Smooth muscle cell (in vitro differentiated cells): ENCODE data around the gene SP3. TPM values are rescaled to one million over a fixed set of nuclear protein-coding genes. Genes with fewer than 3 reads are reported as not detected.

Experiments used
- DNase-seq: peaks from one replicate; lab custom pipeline; 2025; ENCODE audit not compliant: unreplicated experiment; lab: John Stamatoyannopoulos, UW
- H2AFZ ChIP-seq: fragments of 200-600 bp; sonication (generic); 2 replicates; pipeline ENCODE4 v1.6.0; 2016; ENCODE audit warnings: antibody characterized with exemption, low read depth, mild to moderate bottlenecking
- H3F3A ChIP-seq: fragments of 200-600 bp; sonication (generic); 2 replicates; pipeline ENCODE4 v1.6.0; 2017; ENCODE audit warnings: antibody characterized with exemption, low read depth
- H3K27ac ChIP-seq: fragments of 200-600 bp; sonication (generic); 2 replicates; pipeline ENCODE4 v1.5.1; 2016; ENCODE audit warnings: low read depth, mild to moderate bottlenecking
- H3K27me3 ChIP-seq: fragments of 200-600 bp; sonication (generic); 2 replicates; pipeline ENCODE4 v1.6.1; 2016; ENCODE audit warnings: low read depth, mild to moderate bottlenecking
- H3K36me3 ChIP-seq: fragments of 200-600 bp; sonication (generic); 2 replicates; pipeline ENCODE4 v1.5.1; 2016; ENCODE audit warnings: low read depth
- H3K4me1 ChIP-seq: fragments of 200-600 bp; sonication (generic); 2 replicates; pipeline ENCODE4 v1.5.1; 2016; ENCODE audit warnings: low read depth
- H3K4me2 ChIP-seq: fragments of 200-600 bp; sonication (generic); 2 replicates; pipeline ENCODE4 v1.6.0; 2016; ENCODE audit warnings: mild to moderate bottlenecking
- H3K4me3 ChIP-seq: fragments of 200-600 bp; sonication (generic); 2 replicates; pipeline ENCODE4 v1.5.1; 2016; ENCODE audit warnings: mild to moderate bottlenecking
- H3K79me2 ChIP-seq: fragments of 200-600 bp; sonication (generic); 2 replicates; pipeline ENCODE4 v1.6.0; 2016; ENCODE audit warnings: low read depth, mild to moderate bottlenecking
- H3K9ac ChIP-seq: fragments of 200-600 bp; sonication (generic); 2 replicates; pipeline ENCODE4 v1.6.0; 2016; ENCODE audit warnings: low read depth
- H3K9me3 ChIP-seq: fragments of 200-600 bp; sonication (generic); replicated peaks from 2 replicates; pipeline ENCODE4 v1.5.1; 2016; ENCODE audit warnings: low read depth
- H4K20me1 ChIP-seq: fragments of 200-600 bp; sonication (generic); 2 replicates; pipeline ENCODE4 v1.6.0; 2016; ENCODE audit warnings: low read depth
- CTCF ChIP-seq: fragments of 200-600 bp; sonication (generic); IDR thresholded peaks from 2 replicates; pipeline ENCODE4 v1.5.1; 2017; ENCODE audit warnings: borderline replicate concordance, mild to moderate bottlenecking, antibody characterized with exemption; ENCODE audit not compliant: insufficient read depth, poor library complexity, severe bottlenecking
- WGBS: methylation state at CpG from one replicate; pipeline ENCODE4 v1.1.7; 2016; ENCODE audit warnings: low lambda C conversion rate; 5-methylcytosine and 5-hydroxymethylcytosine counted together
- polyA plus RNA-seq: library from polyadenylated mRNA; unstranded; fragments of >200 nt; fragmentation: Nextera tagmentation; extraction: Ambion mirVana; gene quantifications from 2 replicates; pipeline ENCODE4 v1.2.1, GENCODE V29; 2016
- total RNA-seq: library from RNA; depleted of rRNA; stranded (reverse); fragments of >200 nt; gene quantifications from 2 replicates; pipeline ENCODE4 v1.2.3, GENCODE V29; 2014

The SP3 gene
- total and polyA plus RNA-seq, 2 experiments from 2014 or later: 24.5 to 84.5 TPM

- no peak for TF ChIP-seq CTCF
- Histone ChIP-seq H3F3A (peaks cover 4% of the 10 kb centered on the region), H3K4me2 (no peak overlapping the region), H3K9me3 (no peaks in the 10 kb centered on the region), H3K27me3 (no peaks in the 10 kb centered on the region), H2AFZ (peak overlapping the region; percentile 31), H3K79me2 (no peaks in the 10 kb centered on the region), H3K4me3 (no peak overlapping the region), H3K9ac (no peak overlapping the region), H3K36me3 (no peaks in the 10 kb centered on the region), H3K27ac (no peak overlapping the region), H3K4me1 (peaks cover 4% of the 10 kb centered on the region), H4K20me1 (no peaks in the 10 kb centered on the region)
- 74% methylated on average over 1 of the region's 1 CpG for WGBS
- no peak for DNase-seq
These were observed 20.4 kb upstream of the SP3 start for GRCh38 chr2:173985605-173985992.

- 83% methylated on average over 9 of the region's 9 CpGs for WGBS
- no peak for DNase-seq
- TF ChIP-seq CTCF: no peak
- H4K20me1 ChIP-seq: no peaks in the 10 kb centered on the region
- no peak overlapping the region for H3K4me2 ChIP-seq
- peaks cover 4% of the 10 kb centered on the region for H3K4me1 ChIP-seq
- no peaks in the 10 kb centered on the region for H3K27me3 ChIP-seq
- peak overlapping the region; percentile 31 for H2AFZ ChIP-seq
- H3K36me3 ChIP-seq: no peaks in the 10 kb centered on the region
- no peaks in the 10 kb centered on the region for H3K9me3 ChIP-seq
- no peak overlapping the region for H3K9ac ChIP-seq
- no peak overlapping the region for H3K27ac ChIP-seq
- H3K4me3 ChIP-seq: no peak overlapping the region
- peaks cover 4% of the 10 kb centered on the region for H3F3A ChIP-seq
- H3K79me2 ChIP-seq: no peaks in the 10 kb centered on the region
These were observed 19.9 kb upstream of the SP3 start for GRCh38 chr2:173984866-173985604.

- no peaks in the 10 kb centered on the region for H3K79me2 ChIP-seq
- H3K36me3 ChIP-seq: no peaks in the 10 kb centered on the region
- peaks cover 4% of the 10 kb centered on the region for H3F3A ChIP-seq
- no peak for DNase-seq
- no peaks in the 10 kb centered on the region for H3K9me3 ChIP-seq
- 76% methylated on average over 3 of the region's 3 CpGs for WGBS
- no peak for TF ChIP-seq CTCF
- peaks cover 4% of the 10 kb centered on the region for H3K4me1 ChIP-seq
- H3K9ac ChIP-seq: no peak overlapping the region
- no peak overlapping the region for H3K27ac ChIP-seq
- no peak overlapping the region for H3K4me2 ChIP-seq
- H3K27me3 ChIP-seq: no peaks in the 10 kb centered on the region
- H2AFZ ChIP-seq: no peak overlapping the region
- H4K20me1 ChIP-seq: no peaks in the 10 kb centered on the region
- no peak overlapping the region for H3K4me3 ChIP-seq
These were observed 18.3 kb upstream of the SP3 start for GRCh38 chr2:173983391-173983871.

DNA sequence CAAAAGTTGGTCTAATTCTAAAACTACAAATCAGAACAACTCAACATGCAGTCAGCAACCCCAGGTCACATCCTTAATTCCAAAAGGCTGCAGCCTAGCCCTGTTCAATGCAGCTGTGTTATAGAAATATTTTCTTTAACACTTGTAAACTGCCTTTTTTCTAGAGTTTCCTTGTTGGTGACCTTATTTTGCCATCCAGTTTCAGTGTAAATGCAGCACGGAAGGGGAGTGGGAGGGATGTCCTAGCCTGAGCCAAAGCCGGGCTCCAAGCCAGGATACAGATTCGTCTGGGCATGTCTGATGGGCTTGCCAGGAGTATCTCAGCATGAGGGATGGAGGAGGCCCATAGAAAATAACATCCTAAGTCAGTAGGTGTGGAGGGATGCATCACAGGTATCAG is 17.7 kb upstream of the SP3 start:
- Histone ChIP-seq H3K9ac (no peak overlapping the region), H3K4me1 (peaks cover 4% of the 10 kb centered on the region), H3K79me2 (no peaks in the 10 kb centered on the region), H3K9me3 (no peaks in the 10 kb centered on the region), H2AFZ (peak overlapping the region; percentile 36), H3K4me3 (no peak overlapping the region), H3K27ac (no peak overlapping the region), H3K27me3 (no peaks in the 10 kb centered on the region), H3K36me3 (no peaks in the 10 kb centered on the region), H3K4me2 (no peak overlapping the region), H4K20me1 (no peaks in the 10 kb centered on the region), H3F3A (peaks cover 4% of the 10 kb centered on the region)
- no peak for DNase-seq
- TF ChIP-seq CTCF: no peak
- WGBS: 54% methylated on average over 3 of the region's 3 CpGs
